ENCODE data around the gene MEST. TPM values are rescaled to one million over a fixed set of nuclear protein-coding genes. Genes with fewer than 3 reads are reported as not detected.

MEST gene
- total RNA-seq, 1 experiment from 2014 or later, result 76.9 TPM

DNA sequence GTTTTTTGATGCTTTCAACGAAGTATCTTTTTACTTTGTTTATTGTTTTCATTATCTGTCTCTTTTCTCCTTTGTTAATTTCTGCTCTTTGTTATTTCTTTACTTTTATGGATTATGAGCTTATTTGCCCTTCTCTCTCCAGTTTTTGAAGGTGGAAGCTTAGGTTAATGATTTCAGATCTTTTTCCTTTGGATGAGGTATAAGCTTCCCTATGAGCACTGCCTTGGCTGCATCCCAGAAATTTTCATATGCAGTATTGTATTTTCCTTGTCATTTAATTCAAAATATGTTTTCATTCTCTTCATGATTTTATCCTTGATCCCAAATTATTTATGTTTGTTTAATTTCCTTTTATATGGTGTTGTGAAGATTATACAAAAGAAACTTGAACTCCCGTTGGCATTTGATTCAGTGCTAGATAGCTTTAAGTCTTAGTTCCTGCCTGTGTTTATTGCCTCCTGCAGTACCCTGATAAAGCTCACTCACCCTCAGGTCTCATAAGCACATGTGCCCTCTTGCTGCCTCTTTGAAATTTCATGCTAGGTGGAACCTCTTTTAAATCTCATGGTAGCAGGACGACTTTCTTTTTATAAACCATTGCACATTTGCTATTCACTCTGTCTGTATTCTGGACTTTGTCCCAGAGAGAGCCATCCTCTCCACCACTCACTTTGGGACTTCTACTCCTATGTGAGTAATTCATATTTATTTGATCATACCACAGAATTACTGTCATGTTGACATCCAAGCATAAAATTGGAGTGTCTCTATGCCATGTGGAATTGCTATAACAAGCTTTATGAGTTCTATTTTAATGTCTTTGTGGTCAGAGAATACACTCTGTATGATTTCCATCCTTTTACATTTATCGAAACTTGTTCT lies 28.1 kb upstream of the MEST start:
- no peak overlapping the region for H3K4me2 ChIP-seq
- no peaks in the 10 kb centered on the region for H3K36me3 ChIP-seq (ENCODE audit: low read depth)
- no peaks in the 10 kb centered on the region for H3K27me3 ChIP-seq (ENCODE audit: insufficient read depth, low read depth)
- peaks cover 4% of the 10 kb centered on the region; the same call in 1 of the 2 replicates for H3K9me3 ChIP-seq (ENCODE audit: insufficient read depth, low read depth)
- H3K9me2 ChIP-seq (ENCODE audit: insufficient read depth), result no peaks in the 10 kb centered on the region
- DNase-seq, result no peak
- H3K79me2 ChIP-seq (ENCODE audit: low read depth), result no peaks in the 10 kb centered on the region
- H4K20me1 ChIP-seq (ENCODE audit: insufficient read depth), result no peaks in the 10 kb centered on the region
- H3K27ac ChIP-seq, result no peak overlapping the region
- POLR2A ChIA-PET (ENCODE audit: unreplicated experiment), result no interaction called here
- CTCF ChIA-PET, result no interaction called here
- no peak overlapping the region for H3K4me3 ChIP-seq
- intact Hi-C loops (cut with micrococcal nuclease; ENCODE audit: unreplicated experiment), result no loop called here
- no peaks in the 10 kb centered on the region for H3K4me1 ChIP-seq (replicated peaks; ENCODE audit: insufficient read depth)
- no peaks in the 10 kb centered on the region for H3F3A ChIP-seq (ENCODE audit: insufficient read depth, low read depth)
- H2AFZ ChIP-seq, result no peak overlapping the region
- TF ChIP-seq, protein P1, sequence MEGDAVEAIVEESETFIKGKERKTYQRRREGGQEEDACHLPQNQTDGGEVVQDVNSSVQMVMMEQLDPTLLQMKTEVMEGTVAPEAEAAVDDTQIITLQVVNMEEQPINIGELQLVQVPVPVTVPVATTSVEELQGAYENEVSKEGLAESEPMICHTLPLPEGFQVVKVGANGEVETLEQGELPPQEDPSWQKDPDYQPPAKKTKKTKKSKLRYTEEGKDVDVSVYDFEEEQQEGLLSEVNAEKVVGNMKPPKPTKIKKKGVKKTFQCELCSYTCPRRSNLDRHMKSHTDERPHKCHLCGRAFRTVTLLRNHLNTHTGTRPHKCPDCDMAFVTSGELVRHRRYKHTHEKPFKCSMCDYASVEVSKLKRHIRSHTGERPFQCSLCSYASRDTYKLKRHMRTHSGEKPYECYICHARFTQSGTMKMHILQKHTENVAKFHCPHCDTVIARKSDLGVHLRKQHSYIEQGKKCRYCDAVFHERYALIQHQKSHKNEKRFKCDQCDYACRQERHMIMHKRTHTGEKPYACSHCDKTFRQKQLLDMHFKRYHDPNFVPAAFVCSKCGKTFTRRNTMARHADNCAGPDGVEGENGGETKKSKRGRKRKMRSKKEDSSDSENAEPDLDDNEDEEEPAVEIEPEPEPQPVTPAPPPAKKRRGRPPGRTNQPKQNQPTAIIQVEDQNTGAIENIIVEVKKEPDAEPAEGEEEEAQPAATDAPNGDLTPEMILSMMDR (conservative IDR thresholded peaks at IDR 0.05), result no peak
- TF ChIP-seq EZH2 (IDR thresholded peaks at IDR 0.05; ENCODE audit: low read depth), result no peak
- BruUV-seq (replicated peaks), result no TSS peak

DNA sequence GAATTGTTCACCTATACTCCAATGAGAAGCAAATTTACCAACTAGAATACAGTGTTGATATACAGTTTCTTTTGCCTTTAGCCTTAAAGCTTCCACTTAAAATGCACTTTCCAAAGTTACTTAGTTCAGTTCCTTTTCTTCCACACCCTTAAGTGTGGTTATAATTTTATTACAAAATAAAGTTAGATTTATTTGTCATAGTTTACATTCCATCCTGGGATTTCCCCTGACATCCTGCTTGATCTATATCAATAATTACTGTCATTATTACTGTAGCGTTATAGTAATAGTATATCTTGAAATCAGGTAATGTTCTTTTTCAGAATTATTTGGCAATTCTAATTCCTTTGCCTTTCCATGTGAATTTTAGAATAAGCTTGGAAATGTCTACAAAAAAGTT lies 23.3 kb upstream of the MEST start:
- Histone ChIP-seq H3K4me3 (no peak overlapping the region), H3K4me2 (no peak overlapping the region), H3F3A (ENCODE audit: insufficient read depth, low read depth) (no peaks in the 10 kb centered on the region), H3K36me3 (ENCODE audit: low read depth) (no peaks in the 10 kb centered on the region), H4K20me1 (ENCODE audit: insufficient read depth) (no peaks in the 10 kb centered on the region), H3K9me3 (ENCODE audit: insufficient read depth, low read depth) (no peaks in the 10 kb centered on the region), H2AFZ (no peak overlapping the region), H3K4me1 (replicated peaks; ENCODE audit: insufficient read depth) (no peaks in the 10 kb centered on the region), H3K79me2 (ENCODE audit: low read depth) (no peaks in the 10 kb centered on the region), H3K27me3 (ENCODE audit: insufficient read depth, low read depth) (no peaks in the 10 kb centered on the region), H3K9me2 (ENCODE audit: insufficient read depth) (no peaks in the 10 kb centered on the region), H3K27ac (no peak overlapping the region)
- no TSS peak for BruUV-seq (replicated peaks)
- DNase-seq, result no peak
- TF ChIP-seq EZH2 (IDR thresholded peaks at IDR 0.05; ENCODE audit: low read depth), result no peak
- TF ChIP-seq, protein P1 (conservative IDR thresholded peaks at IDR 0.05), result no peak
- ChIA-PET POLR2A (ENCODE audit: unreplicated experiment) (no interaction called here), CTCF (no interaction called here)
- intact Hi-C loops (cut with micrococcal nuclease; ENCODE audit: unreplicated experiment), result no loop called here

DNA sequence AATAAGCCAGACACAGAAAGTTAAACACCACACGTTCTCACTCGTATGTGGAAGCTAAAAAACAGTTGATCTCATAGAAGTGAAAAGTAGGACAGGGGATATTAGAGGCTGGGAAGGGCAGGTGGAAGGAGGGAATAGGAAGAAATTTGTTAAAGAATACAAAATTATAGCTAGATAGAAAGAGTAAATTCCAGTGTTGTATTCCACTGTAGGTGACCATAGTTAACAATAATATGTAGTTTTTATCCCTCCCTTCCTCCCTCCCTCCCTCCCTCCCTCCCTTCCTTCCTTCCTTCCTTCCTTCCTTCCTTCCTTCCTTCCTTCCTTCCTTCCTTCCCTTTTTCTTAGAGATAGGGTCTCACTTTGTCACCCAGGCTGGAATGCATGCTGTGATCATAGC lies 19.9 kb upstream of the MEST start:
- H3K9me3 ChIP-seq (ENCODE audit: insufficient read depth, low read depth), result no peaks in the 10 kb centered on the region
- H3K36me3 ChIP-seq (ENCODE audit: low read depth), result no peaks in the 10 kb centered on the region
- no peak overlapping the region for H3K4me2 ChIP-seq
- no peak for DNase-seq
- no peak overlapping the region for H2AFZ ChIP-seq
- H3K4me1 ChIP-seq (replicated peaks; ENCODE audit: insufficient read depth), result no peaks in the 10 kb centered on the region
- no peaks in the 10 kb centered on the region for H4K20me1 ChIP-seq (ENCODE audit: insufficient read depth)
- intact Hi-C loops (cut with micrococcal nuclease; ENCODE audit: unreplicated experiment), result no loop called here
- CTCF ChIA-PET, result no interaction called here
- no peak overlapping the region for H3K4me3 ChIP-seq
- no peak for TF ChIP-seq EZH2 (IDR thresholded peaks at IDR 0.05; ENCODE audit: low read depth)
- TF ChIP-seq, protein P1 (conservative IDR thresholded peaks at IDR 0.05), result no peak
- H3K27me3 ChIP-seq (ENCODE audit: insufficient read depth, low read depth), result no peaks in the 10 kb centered on the region
- H3K79me2 ChIP-seq (ENCODE audit: low read depth), result no peaks in the 10 kb centered on the region
- no TSS peak for BruUV-seq (replicated peaks)
- POLR2A ChIA-PET (ENCODE audit: unreplicated experiment), result no interaction called here
- H3K27ac ChIP-seq, result no peak overlapping the region
- H3F3A ChIP-seq (ENCODE audit: insufficient read depth, low read depth), result no peaks in the 10 kb centered on the region
- H3K9me2 ChIP-seq (ENCODE audit: insufficient read depth), result no peaks in the 10 kb centered on the region
